ENCODE measurements around the gene DCLRE1B.

DNA sequence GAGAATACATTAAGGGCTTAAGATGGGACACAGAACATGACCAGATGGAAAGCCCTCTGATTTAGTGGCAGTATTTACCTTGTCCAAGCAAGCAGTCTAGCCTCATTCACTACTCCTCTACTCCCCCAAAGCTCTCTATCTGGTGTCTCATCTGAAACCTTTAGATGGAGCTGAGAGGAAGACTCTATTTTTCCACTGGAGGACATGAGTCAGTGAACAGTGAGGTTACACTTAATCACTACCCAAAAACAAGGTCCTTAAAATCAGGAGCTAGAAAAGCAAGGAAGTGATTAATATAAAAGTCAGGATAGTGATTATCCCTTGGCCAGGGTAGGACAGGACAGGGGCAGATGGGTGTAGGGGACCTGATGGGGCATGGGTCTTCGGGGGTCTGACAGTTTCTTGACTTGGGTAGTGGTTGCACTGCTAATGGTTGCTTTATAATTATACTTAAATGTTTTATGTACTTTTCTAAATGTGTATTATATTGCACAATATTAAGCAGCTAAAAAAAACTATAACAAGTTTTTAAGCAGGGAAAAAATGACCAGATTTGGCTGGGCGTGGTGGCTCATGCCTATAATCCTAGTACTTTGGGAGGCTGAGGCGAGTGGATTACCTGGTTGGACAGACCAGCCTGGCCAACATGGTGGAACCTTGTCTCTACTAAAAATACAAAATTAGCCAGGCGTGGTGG is 36.6 kb upstream of the DCLRE1B start:
- TF ChIP-seq EZH2phosphoT487 (conservative IDR thresholded peaks at IDR 0.05; ENCODE audit: low read length), result no peak
- TF ChIP-seq, protein P1, sequence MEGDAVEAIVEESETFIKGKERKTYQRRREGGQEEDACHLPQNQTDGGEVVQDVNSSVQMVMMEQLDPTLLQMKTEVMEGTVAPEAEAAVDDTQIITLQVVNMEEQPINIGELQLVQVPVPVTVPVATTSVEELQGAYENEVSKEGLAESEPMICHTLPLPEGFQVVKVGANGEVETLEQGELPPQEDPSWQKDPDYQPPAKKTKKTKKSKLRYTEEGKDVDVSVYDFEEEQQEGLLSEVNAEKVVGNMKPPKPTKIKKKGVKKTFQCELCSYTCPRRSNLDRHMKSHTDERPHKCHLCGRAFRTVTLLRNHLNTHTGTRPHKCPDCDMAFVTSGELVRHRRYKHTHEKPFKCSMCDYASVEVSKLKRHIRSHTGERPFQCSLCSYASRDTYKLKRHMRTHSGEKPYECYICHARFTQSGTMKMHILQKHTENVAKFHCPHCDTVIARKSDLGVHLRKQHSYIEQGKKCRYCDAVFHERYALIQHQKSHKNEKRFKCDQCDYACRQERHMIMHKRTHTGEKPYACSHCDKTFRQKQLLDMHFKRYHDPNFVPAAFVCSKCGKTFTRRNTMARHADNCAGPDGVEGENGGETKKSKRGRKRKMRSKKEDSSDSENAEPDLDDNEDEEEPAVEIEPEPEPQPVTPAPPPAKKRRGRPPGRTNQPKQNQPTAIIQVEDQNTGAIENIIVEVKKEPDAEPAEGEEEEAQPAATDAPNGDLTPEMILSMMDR (IDR thresholded peaks at IDR 0.05; ENCODE audit: insufficient read depth, low read length, poor library complexity, severe bottlenecking), result no peak
